Activated CD8-positive, alpha-beta memory T cell treated with anti-CD3 and anti-CD28 coated beads, Interleukin-2, amount 10 ng/mL, durations not matched to agents 7 days and 5 days (primary cell): ENCODE results near the gene UPP1. TPM values are rescaled to one million over a fixed set of nuclear protein-coding genes. Genes with fewer than 3 reads are reported as not detected.

Experiments
- ATAC-seq: fragments of 150-1000 bp; cut with Tn5 transposase; one replicate; pipeline ENCODE4 v1.10.0; 2021; ENCODE audit warnings: moderate library complexity
- CTCF ChIA-PET: fragments of 350-600 bp; sonication (Branson Sonifier 250); formaldehyde crosslinking; loops from one replicate; lab custom pipeline; 2021; ENCODE audit warnings: antibody characterized with exemption; lab: Charles Lee
- DNase-seq: peaks from one replicate; pipeline ENCODE4 v3.0.0-alpha.2; 2020
- H3K27ac Mint-ChIP-seq: one replicate; pipeline ENCODE4 v1.8.0; 2021; ENCODE audit warnings: mild to moderate bottlenecking, mixed read lengths
- H3K27me3 Mint-ChIP-seq: one replicate; pipeline ENCODE4 v1.8.0; 2021; ENCODE audit warnings: mixed read lengths
- H3K36me3 Mint-ChIP-seq: one replicate; pipeline ENCODE4 v1.8.0; 2021; ENCODE audit warnings: mild to moderate bottlenecking, mixed read lengths
- H3K4me1 Mint-ChIP-seq: one replicate; pipeline ENCODE4 v1.8.0; 2021; ENCODE audit warnings: mixed read lengths
- H3K4me3 Mint-ChIP-seq: one replicate; pipeline ENCODE4 v1.8.0; 2021; ENCODE audit warnings: mild to moderate bottlenecking, moderate library complexity, mixed read lengths
- H3K9me3 Mint-ChIP-seq: one replicate; pipeline ENCODE4 v1.8.0; 2022; ENCODE audit warnings: low read depth, mixed read lengths
- total RNA-seq, 2 experiments: library from RNA; stranded (reverse); gene quantifications; one replicate each; pipeline ENCODE4 v1.2.3, GENCODE V29; 2021

The UPP1 gene
- 10 to 100 TPM; 57.9 to 87.6 TPM for total RNA-seq

- H3K36me3 Mint-ChIP-seq = peaks cover 39% of the 10 kb centered on the region
- CTCF ChIA-PET = interaction anchor here (0.7 to 3.1 kb wide), 5 partner anchors 19 to 137 kb away, joined by 3 to 17 read pairs (median 10); no protein-coding TSS in a partner anchor
These were observed at the start of gene UPP1 for GRCh38 chr7:48089046-48090003. TSS of gene UPP1 (plus strand) at chr7:48089265. CDS start at chr7:48094784, 5,519 bp downstream.

GRCh38 chr7:48040944-48041652, 48.0 kb upstream of the UPP1 start:
- Mint-ChIP-seq H3K27ac (no peak overlapping the region), H3K4me3 (no peak overlapping the region), H3K4me1 (peaks cover 19% of the 10 kb centered on the region), H3K27me3 (peaks cover 21% of the 10 kb centered on the region), H3K9me3 (no peaks in the 10 kb centered on the region), H3K36me3 (no peaks in the 10 kb centered on the region)
- CTCF ChIA-PET = interaction anchor here (1.0 kb wide), 1 partner anchor 35 kb away, joined by 4 read pairs; no protein-coding TSS in a partner anchor
- ATAC-seq (no peak), DNase-seq (no peak)

More at GRCh38 chr7:48089046-48090003, at the start of gene UPP1:
- H3K27me3 Mint-ChIP-seq = no peaks in the 10 kb centered on the region
- ATAC-seq = peak; percentile 75
- peaks cover 74% of the 10 kb centered on the region for H3K4me1 Mint-ChIP-seq
- peak within 1 kb of the TSS; percentile 82 for H3K4me3 Mint-ChIP-seq
- H3K9me3 Mint-ChIP-seq = no peaks in the 10 kb centered on the region
- DNase-seq = peak; percentile 96
- peak within 1 kb of the TSS; percentile 98 for H3K27ac Mint-ChIP-seq

- H3K4me3 Mint-ChIP-seq = no peak overlapping the region
- CTCF ChIA-PET = interaction anchor here (1.0 kb wide), 1 partner anchor 34 kb away, joined by 4 read pairs; no protein-coding TSS in a partner anchor
- ATAC-seq = no peak
These were observed 47.5 kb upstream of the UPP1 start for GRCh38 chr7:48041653-48041970.

GRCh38 chr7:48042216-48042615, 46.8 kb upstream of the UPP1 start:
- ATAC-seq (no peak), DNase-seq (no peak)
- Mint-ChIP-seq H3K9me3 (no peaks in the 10 kb centered on the region), H3K36me3 (no peaks in the 10 kb centered on the region), H3K4me1 (peaks cover 25% of the 10 kb centered on the region), H3K27me3 (peaks cover 10% of the 10 kb centered on the region), H3K4me3 (no peak overlapping the region), H3K27ac (no peak overlapping the region)
- CTCF ChIA-PET = interaction anchor here (1.0 kb wide), 1 partner anchor 34 kb away, joined by 4 read pairs; no protein-coding TSS in a partner anchor

More at GRCh38 chr7:48041653-48041970, 47.5 kb upstream of the UPP1 start:
- Mint-ChIP-seq H3K27me3 (peaks cover 16% of the 10 kb centered on the region), H3K4me1 (peaks cover 22% of the 10 kb centered on the region), H3K27ac (no peak overlapping the region), H3K36me3 (no peaks in the 10 kb centered on the region), H3K9me3 (no peaks in the 10 kb centered on the region)
- DNase-seq = no peak

GRCh38 chr7:48042636-48043035, 46.4 kb upstream of the UPP1 start:
- Mint-ChIP-seq H3K4me3 (no peak overlapping the region), H3K4me1 (peaks cover 25% of the 10 kb centered on the region), H3K36me3 (no peaks in the 10 kb centered on the region), H3K27ac (no peak overlapping the region), H3K9me3 (no peaks in the 10 kb centered on the region), H3K27me3 (peaks cover 7% of the 10 kb centered on the region)
- DNase-seq (no peak), ATAC-seq (no peak)
- CTCF ChIA-PET = no interaction called here

GRCh38 chr7:48045195-48045765, 43.8 kb upstream of the UPP1 start:
- DNase-seq (no peak), ATAC-seq (no peak)
- Mint-ChIP-seq H3K36me3 (no peaks in the 10 kb centered on the region), H3K27me3 (no peaks in the 10 kb centered on the region), H3K9me3 (no peaks in the 10 kb centered on the region), H3K4me1 (peaks cover 25% of the 10 kb centered on the region), H3K27ac (no peak overlapping the region), H3K4me3 (no peak overlapping the region)
- CTCF ChIA-PET = no interaction called here

GRCh38 chr7:48046458-48046857, 42.6 kb upstream of the UPP1 start:
- CTCF ChIA-PET = no interaction called here
- no peak overlapping the region for H3K4me3 Mint-ChIP-seq
- no peaks in the 10 kb centered on the region for H3K27me3 Mint-ChIP-seq
- H3K36me3 Mint-ChIP-seq = no peaks in the 10 kb centered on the region
- ATAC-seq (peak; percentile 42), DNase-seq (peak; percentile 46)
- no peak overlapping the region for H3K27ac Mint-ChIP-seq
- peaks cover 22% of the 10 kb centered on the region for H3K4me1 Mint-ChIP-seq
- H3K9me3 Mint-ChIP-seq = no peaks in the 10 kb centered on the region

- CTCF ChIA-PET = no interaction called here
- Mint-ChIP-seq H3K27me3 (no peaks in the 10 kb centered on the region), H3K4me1 (peaks cover 19% of the 10 kb centered on the region), H3K27ac (no peak overlapping the region), H3K9me3 (no peaks in the 10 kb centered on the region), H3K4me3 (no peak overlapping the region), H3K36me3 (no peaks in the 10 kb centered on the region)
- DNase-seq (no peak), ATAC-seq (no peak)
These were observed 41.0 kb upstream of the UPP1 start for GRCh38 chr7:48048113-48048512.

- H3K4me3 Mint-ChIP-seq = no peak overlapping the region
- CTCF ChIA-PET = interaction anchor here (1.3 kb wide), 1 partner anchor 61 kb away, joined by 3 read pairs; no protein-coding TSS in a partner anchor
- DNase-seq (no peak), ATAC-seq (no peak)
- no peaks in the 10 kb centered on the region for H3K36me3 Mint-ChIP-seq
- no peak overlapping the region for H3K27ac Mint-ChIP-seq
- no peaks in the 10 kb centered on the region for H3K27me3 Mint-ChIP-seq
- H3K4me1 Mint-ChIP-seq = peaks cover 19% of the 10 kb centered on the region
- no peaks in the 10 kb centered on the region for H3K9me3 Mint-ChIP-seq
These were observed 39.2 kb upstream of the UPP1 start for GRCh38 chr7:48049850-48050249.

GRCh38 chr7:48052748-48053147, 36.3 kb upstream of the UPP1 start:
- CTCF ChIA-PET = no interaction called here
- Mint-ChIP-seq H3K36me3 (peaks cover 8% of the 10 kb centered on the region), H3K27ac (no peak overlapping the region), H3K4me1 (peaks cover 4% of the 10 kb centered on the region), H3K9me3 (no peaks in the 10 kb centered on the region), H3K4me3 (no peak overlapping the region), H3K27me3 (peaks cover 4% of the 10 kb centered on the region)
- DNase-seq (no peak), ATAC-seq (no peak)

- Mint-ChIP-seq H3K36me3 (peaks cover 10% of the 10 kb centered on the region), H3K27me3 (peaks cover 4% of the 10 kb centered on the region), H3K27ac (no peak overlapping the region), H3K4me3 (no peak overlapping the region), H3K9me3 (no peaks in the 10 kb centered on the region), H3K4me1 (peaks cover 4% of the 10 kb centered on the region)
- ATAC-seq (no peak), DNase-seq (no peak)
- CTCF ChIA-PET = no interaction called here
These were observed 35.3 kb upstream of the UPP1 start for GRCh38 chr7:48053736-48054135.

- Mint-ChIP-seq H3K4me3 (no peak overlapping the region), H3K36me3 (peaks cover 13% of the 10 kb centered on the region), H3K27ac (no peak overlapping the region), H3K4me1 (peaks cover 2% of the 10 kb centered on the region), H3K9me3 (peaks cover 5% of the 10 kb centered on the region), H3K27me3 (peaks cover 4% of the 10 kb centered on the region)
- no peak for DNase-seq
- CTCF ChIA-PET = interaction anchor here (0.9 to 1.3 kb wide), 2 partner anchors 25 to 67 kb away, joined by 3 read pairs; no protein-coding TSS in a partner anchor
- no peak for ATAC-seq
These were observed 30.1 kb upstream of the UPP1 start for GRCh38 chr7:48058990-48059389.

- CTCF ChIA-PET = interaction anchor here (1.3 kb wide), 1 partner anchor 68 kb away, joined by 3 read pairs; no protein-coding TSS in a partner anchor
- Mint-ChIP-seq H3K4me1 (peaks cover 2% of the 10 kb centered on the region), H3K27me3 (peaks cover 7% of the 10 kb centered on the region), H3K27ac (no peak overlapping the region), H3K9me3 (peaks cover 6% of the 10 kb centered on the region), H3K36me3 (peaks cover 16% of the 10 kb centered on the region), H3K4me3 (no peak overlapping the region)
- no peak for DNase-seq
- no peak for ATAC-seq
These were observed 29.4 kb upstream of the UPP1 start for GRCh38 chr7:48059706-48060105.
